Keratinocyte (primary cell): ENCODE data around the gene GNAL.

ENCODE experiments used
- EZH2 ChIP-seq: IDR thresholded peaks from one replicate; pipeline ENCODE4 v1.6.1; 2012; ENCODE audit warnings: inconsistent platforms, mild to moderate bottlenecking, low read length, moderate library complexity
- TF ChIP-seq, protein P1 (sequence below), 3 experiments: IDR thresholded peaks in 1 of 3; conservative IDR thresholded peaks in 1 of 3; optimal IDR thresholded peaks in 1 of 3; 2 replicates in 2 of 3; 3 replicates in 1 of 3; pipeline versions ENCODE3 to v1.5.1; 2011; ENCODE audit warnings: low read length in 3 of 3, mild to moderate bottlenecking in 3 of 3, moderate library complexity in 2 of 3, control low read depth in 1 of 3, inconsistent platforms in 1 of 3; ENCODE audit not compliant: insufficient read depth in 2 of 3; ENCODE audit errors: extremely low read depth in 1 of 3

DNA sequence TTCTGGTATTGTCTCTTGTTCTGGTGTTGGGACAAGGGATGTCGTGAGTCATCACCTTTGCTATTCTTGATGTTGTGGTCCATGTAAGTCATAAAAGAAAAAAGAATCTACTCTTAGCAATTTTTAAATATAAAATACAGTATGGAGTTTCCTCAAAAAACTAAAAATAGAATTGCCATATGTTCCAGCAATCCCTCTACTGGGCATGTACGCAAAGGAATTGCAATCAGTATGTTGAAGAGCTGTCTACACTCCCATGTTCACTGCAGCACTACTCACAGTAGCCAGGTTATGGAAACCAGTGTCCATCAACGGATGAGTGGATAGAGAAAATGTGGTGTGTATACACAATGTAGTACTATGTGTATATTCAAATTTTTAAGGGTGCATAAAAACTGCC, 10.9 kb upstream of the GNAL start:
- TF ChIP-seq, protein P1, sequence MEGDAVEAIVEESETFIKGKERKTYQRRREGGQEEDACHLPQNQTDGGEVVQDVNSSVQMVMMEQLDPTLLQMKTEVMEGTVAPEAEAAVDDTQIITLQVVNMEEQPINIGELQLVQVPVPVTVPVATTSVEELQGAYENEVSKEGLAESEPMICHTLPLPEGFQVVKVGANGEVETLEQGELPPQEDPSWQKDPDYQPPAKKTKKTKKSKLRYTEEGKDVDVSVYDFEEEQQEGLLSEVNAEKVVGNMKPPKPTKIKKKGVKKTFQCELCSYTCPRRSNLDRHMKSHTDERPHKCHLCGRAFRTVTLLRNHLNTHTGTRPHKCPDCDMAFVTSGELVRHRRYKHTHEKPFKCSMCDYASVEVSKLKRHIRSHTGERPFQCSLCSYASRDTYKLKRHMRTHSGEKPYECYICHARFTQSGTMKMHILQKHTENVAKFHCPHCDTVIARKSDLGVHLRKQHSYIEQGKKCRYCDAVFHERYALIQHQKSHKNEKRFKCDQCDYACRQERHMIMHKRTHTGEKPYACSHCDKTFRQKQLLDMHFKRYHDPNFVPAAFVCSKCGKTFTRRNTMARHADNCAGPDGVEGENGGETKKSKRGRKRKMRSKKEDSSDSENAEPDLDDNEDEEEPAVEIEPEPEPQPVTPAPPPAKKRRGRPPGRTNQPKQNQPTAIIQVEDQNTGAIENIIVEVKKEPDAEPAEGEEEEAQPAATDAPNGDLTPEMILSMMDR (optimal IDR thresholded peaks at IDR 0.05 in 1 of 3, IDR thresholded peaks at IDR 0.05 in 1 of 3, conservative IDR thresholded peaks at IDR 0.05 in 1 of 3; ENCODE audit: extremely low read depth in 1 of 3, insufficient read depth in 2 of 3, low read length in 3 of 3): no peak
- TF ChIP-seq EZH2: no peak
